Colonic mucosa (tissue), 4 donors: ENCODE data around the gene ACSM2B. TPM values are rescaled to one million over a fixed set of nuclear protein-coding genes. Genes with fewer than 3 reads are reported as not detected.
"Not testable (repeated sequence)": the region's sequence is repeated elsewhere in the genome, so short reads cannot be mapped to it uniquely, and the experiment has no call there.

Source experiments
- DNase-seq: peaks from one replicate; pipeline ENCODE4 v3.0.0-alpha.2; 2020
- H3K27ac ChIP-seq: fragments of 200-600 bp; one replicate; pipeline ENCODE4 v1.8.0; 2021
- H3K27me3 ChIP-seq: fragments of 200-600 bp; one replicate; pipeline ENCODE4 v1.8.0; 2021
- H3K36me3 ChIP-seq: fragments of 200-600 bp; one replicate; pipeline ENCODE4 v1.8.0; 2021
- H3K4me1 ChIP-seq: fragments of 200-600 bp; one replicate; pipeline ENCODE4 v1.8.0; 2021; ENCODE audit warnings: mild to moderate bottlenecking
- H3K4me3 ChIP-seq: fragments of 200-600 bp; one replicate; pipeline ENCODE4 v1.8.0; 2021
- H3K9ac ChIP-seq, 2 donors: one replicate each; pipeline ENCODE4 v1.7.0; 2013; ENCODE audit warnings: control low read depth in 2 of 2, low read depth in 2 of 2, low read length in 2 of 2
- H3K9me3 ChIP-seq: fragments of 200-600 bp; one replicate; pipeline ENCODE4 v1.8.0; 2021
- intact Hi-C: fragments of 100-400 bp; cut with DNase I; formaldehyde crosslinking; loops from one replicate; pipeline ENCODE4 v1.14.1; 2022
- total RNA-seq, 2 donors: library from RNA; stranded (reverse); fragmentation: NEBNext Ultra II Directional in 1 of 2; extraction: Animal tissue kit (Norgen Biotek cat#: 25700) in 1 of 2; gene quantifications; one replicate each; pipeline ENCODE4 v1.2.1, GENCODE V29; 2021
- TF ChIP-seq, protein P1 (sequence below): fragments of 200-600 bp; IDR thresholded peaks from one replicate; pipeline ENCODE4 v1.8.0; 2022; ENCODE audit warnings: antibody characterized with exemption, mild to moderate bottlenecking
- donor health status: healthy.
- donor health status: DM: no; HTN: no; CAD: no.
- donor health status: DM: no; HTN: no; CAD: no.

ACSM2B gene
- total RNA-seq, 2 donors from 2014 or later, result 0.22 TPM; not detected in 1

DNA sequence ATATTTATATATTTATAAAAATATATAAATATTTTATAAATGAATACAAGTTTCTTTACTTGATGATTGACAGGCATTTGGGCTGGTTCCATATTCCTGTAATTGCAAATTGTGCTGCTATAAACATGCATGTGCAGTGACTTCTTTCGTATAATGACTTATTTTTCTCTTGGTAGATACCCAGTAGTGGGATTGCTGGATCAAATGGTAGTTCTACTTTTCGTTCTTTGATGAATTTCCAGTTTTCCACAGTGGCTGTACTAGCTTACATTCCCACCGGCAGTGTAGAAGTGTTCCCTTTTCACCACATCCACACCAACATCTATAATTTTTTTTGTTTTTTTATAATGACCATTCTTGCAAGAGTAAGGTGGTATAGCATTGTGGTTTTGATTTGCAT, 7.8 kb downstream of the ACSM2B start:
- Histone ChIP-seq H3K27ac (no peak overlapping the region), H3K4me3 (no peak overlapping the region), H3K9me3 (no peaks in the 10 kb centered on the region), H3K27me3 (no peaks in the 10 kb centered on the region), H3K36me3 (no peaks in the 10 kb centered on the region), H3K9ac (no peak overlapping the region), H3K4me1 (no peaks in the 10 kb centered on the region)
- intact Hi-C loops, result no loop called here
- no peak for DNase-seq
- TF ChIP-seq, protein P1, sequence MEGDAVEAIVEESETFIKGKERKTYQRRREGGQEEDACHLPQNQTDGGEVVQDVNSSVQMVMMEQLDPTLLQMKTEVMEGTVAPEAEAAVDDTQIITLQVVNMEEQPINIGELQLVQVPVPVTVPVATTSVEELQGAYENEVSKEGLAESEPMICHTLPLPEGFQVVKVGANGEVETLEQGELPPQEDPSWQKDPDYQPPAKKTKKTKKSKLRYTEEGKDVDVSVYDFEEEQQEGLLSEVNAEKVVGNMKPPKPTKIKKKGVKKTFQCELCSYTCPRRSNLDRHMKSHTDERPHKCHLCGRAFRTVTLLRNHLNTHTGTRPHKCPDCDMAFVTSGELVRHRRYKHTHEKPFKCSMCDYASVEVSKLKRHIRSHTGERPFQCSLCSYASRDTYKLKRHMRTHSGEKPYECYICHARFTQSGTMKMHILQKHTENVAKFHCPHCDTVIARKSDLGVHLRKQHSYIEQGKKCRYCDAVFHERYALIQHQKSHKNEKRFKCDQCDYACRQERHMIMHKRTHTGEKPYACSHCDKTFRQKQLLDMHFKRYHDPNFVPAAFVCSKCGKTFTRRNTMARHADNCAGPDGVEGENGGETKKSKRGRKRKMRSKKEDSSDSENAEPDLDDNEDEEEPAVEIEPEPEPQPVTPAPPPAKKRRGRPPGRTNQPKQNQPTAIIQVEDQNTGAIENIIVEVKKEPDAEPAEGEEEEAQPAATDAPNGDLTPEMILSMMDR, result no peak

DNA sequence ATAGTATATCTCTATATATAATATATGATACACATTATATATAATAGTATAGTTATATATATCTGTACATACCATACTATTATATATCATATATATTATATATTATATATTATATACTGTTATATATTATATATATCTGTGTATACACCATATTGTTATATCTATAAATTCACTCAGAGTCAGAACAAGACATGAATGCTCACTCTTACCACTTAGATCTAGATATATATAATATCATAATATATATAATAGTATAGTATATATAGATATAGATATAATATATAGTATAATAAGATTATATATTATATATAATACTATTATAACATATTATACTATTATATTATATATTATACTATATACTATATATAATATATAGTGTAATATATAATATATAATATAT, 9.3 kb downstream of the ACSM2B start:
- TF ChIP-seq, protein P1, result no peak
- H3K36me3 ChIP-seq, result no peaks in the 10 kb centered on the region

DNA sequence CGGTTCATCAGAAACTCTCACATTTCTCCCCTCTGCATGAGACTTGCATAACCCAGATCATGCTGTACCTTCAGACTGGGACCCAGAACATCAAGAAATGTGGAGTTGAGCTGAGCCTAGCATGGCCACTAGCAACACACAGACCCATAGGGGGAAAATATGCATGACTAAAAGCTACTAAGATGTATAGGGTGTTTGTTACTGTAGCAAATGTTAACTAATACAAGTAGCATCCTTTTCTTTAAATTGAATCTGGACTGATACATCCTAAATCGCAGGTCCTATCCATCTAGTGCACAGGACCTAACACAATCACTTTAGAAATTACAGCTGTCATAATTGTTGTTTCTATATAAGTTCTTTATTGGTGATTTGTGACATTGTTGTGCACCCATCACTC, 10.8 kb downstream of the ACSM2B start:
- H3K9ac ChIP-seq, H3K4me1 ChIP-seq, intact Hi-C loops: not testable (repeated sequence)

More for the DNA sequence above, 9.3 kb downstream of the ACSM2B start:
- Histone ChIP-seq H3K4me3 (no peak overlapping the region), H3K9me3 (no peaks in the 10 kb centered on the region), H3K9ac (no peak overlapping the region), H3K4me1 (no peaks in the 10 kb centered on the region), H3K27me3 (no peaks in the 10 kb centered on the region), H3K27ac (no peak overlapping the region)
- DNase-seq, result no peak
- intact Hi-C loops, result no loop called here

DNA sequence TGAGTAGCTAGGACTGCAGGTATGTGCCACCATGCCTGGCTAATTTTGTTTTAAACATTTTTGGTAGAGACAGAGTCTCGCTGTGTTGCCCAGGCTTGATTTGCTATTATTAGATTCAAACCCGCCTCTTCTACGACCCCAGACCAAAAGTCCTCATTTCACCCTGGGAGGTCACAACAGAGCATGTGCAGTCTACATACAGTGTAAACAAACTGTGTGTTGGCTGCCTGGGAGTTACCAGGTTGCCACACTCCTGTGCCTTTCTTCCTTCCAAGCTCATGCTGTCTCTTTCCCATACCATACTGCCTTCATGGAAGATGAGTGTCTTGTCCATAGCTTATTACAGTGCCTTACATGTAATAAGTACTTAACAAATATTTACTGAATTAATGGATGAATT, 11.9 kb downstream of the ACSM2B start:
- H3K36me3 ChIP-seq, H3K27ac ChIP-seq, H3K4me1 ChIP-seq, H3K9ac ChIP-seq, H3K9me3 ChIP-seq, DNase-seq, H3K27me3 ChIP-seq, H3K4me3 ChIP-seq, intact Hi-C loops: not testable (repeated sequence)

More for the DNA sequence above, 10.8 kb downstream of the ACSM2B start:
- H3K36me3 ChIP-seq, H3K4me3 ChIP-seq, H3K9me3 ChIP-seq, DNase-seq, H3K27ac ChIP-seq, H3K27me3 ChIP-seq: not testable (repeated sequence)

DNA sequence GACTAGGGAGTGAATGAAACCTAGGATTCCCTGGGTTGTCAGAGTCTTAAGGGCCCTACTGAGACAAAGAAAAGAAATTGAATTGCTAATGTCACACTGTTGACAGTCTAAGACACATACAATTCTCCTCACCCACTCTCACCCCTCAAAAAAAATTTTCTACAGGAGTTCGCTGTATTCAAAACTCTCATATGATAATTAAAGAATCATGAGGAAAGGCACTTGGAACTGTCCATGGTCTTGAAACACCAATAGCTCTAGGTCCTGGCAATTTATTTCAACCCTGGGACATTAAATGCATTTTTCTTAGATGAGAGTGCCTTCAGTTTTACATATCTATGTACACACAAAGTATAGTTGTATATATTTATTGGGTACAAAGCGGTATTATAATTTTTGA, 20.5 kb downstream of the ACSM2B start:
- H3K4me1 ChIP-seq, DNase-seq, H3K36me3 ChIP-seq, H3K4me3 ChIP-seq, H3K27ac ChIP-seq, H3K27me3 ChIP-seq, H3K9ac ChIP-seq, intact Hi-C loops, H3K9me3 ChIP-seq: not testable (repeated sequence)

DNA sequence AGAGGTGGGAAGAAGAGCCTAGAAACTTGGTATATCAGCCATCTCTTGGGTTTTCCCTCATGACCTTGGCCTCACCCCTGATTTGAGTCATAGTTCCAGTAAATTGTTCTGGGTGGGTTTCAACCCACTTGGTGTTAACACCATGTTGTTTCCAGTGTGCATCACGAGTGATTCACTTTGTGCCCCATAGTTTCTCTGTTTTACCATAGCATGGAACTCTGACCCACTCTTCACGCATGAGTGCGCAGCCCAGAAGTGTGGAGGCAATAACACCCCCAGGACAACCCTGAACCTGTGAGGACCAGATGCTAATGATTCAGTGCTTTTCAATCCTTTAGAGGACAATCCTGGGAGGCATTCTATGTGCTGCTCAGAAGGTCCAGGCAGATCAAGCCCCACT, 21.5 kb downstream of the ACSM2B start:
- H3K27ac ChIP-seq, H3K4me3 ChIP-seq, H3K9me3 ChIP-seq, H3K9ac ChIP-seq, DNase-seq, H3K36me3 ChIP-seq, intact Hi-C loops, H3K27me3 ChIP-seq, H3K4me1 ChIP-seq: not testable (repeated sequence)

DNA sequence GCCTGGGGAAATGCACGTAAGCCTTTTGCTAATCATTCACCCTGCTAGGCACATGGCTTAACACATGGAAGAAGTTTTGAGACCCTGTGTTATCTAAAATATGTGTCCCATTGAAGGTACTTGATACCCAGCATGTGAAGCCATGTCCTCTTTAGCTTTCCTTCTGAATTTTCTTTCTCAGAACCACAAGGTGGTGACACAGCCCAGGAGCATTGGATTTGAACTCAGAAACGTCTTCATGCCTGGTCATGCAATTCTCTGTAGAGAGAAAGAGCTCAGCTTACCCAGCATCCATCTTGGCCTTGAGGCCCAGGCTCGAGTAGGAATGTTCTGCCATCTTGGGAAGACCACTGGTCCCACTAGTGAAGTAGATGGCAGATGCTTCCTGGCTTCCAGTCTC, 22.7 kb downstream of the ACSM2B start:
- H3K4me1 ChIP-seq, H3K9ac ChIP-seq, DNase-seq, H3K9me3 ChIP-seq, H3K4me3 ChIP-seq, H3K36me3 ChIP-seq, H3K27ac ChIP-seq, H3K27me3 ChIP-seq, intact Hi-C loops: not testable (repeated sequence)

DNA sequence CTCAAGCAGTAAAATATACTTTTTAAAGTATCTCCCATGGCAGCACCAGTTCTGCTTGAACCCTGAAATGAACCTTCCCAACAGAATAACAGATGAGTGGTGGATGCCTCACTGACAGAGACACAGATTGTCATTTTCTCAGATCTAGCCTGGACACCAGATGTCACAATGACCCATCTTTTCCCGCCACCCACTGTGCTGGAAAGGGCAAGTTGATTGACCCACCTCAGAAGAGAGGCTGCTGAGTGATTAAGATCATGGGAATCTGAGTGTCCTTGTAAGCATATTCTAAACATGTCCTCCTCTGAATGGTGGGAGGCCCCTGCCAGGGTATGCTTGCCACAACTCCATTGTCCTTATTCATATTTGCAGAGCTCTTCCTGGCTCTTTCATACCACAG, 29.2 kb downstream of the ACSM2B start:
- H3K4me1 ChIP-seq, H3K9me3 ChIP-seq, H3K27ac ChIP-seq, H3K4me3 ChIP-seq, DNase-seq, H3K36me3 ChIP-seq, H3K9ac ChIP-seq, H3K27me3 ChIP-seq, intact Hi-C loops: not testable (repeated sequence)

DNA sequence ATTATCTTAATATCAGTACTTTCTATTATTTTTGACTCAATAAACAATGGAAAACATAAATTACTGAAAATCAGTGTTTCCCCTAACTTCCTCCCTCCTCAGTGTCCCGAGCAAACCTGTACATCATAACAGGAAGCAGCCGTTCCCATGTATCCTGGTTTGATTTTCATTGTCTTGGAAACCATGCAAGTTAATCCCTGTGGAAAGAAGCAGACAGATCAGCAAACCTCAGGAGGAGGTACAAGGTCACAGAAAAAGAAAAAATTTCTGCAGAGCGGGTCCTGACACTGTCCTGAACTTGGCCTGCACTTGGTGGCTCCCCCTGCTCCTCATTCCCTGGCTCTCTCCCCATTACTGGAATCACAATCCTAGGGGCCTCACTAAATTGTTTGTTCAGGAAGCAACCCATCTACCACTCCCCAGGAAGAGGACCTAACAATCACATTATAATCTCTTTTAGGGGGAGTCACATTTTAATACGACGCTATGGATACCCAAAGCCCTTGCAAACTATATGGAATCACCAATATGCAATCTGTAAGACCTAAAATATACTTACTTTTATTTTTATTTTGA, 29.8 kb downstream of the ACSM2B start:
- H3K4me1 ChIP-seq, H3K36me3 ChIP-seq, intact Hi-C loops, H3K9ac ChIP-seq, H3K4me3 ChIP-seq, H3K27me3 ChIP-seq, H3K27ac ChIP-seq, H3K9me3 ChIP-seq, DNase-seq: not testable (repeated sequence)

DNA sequence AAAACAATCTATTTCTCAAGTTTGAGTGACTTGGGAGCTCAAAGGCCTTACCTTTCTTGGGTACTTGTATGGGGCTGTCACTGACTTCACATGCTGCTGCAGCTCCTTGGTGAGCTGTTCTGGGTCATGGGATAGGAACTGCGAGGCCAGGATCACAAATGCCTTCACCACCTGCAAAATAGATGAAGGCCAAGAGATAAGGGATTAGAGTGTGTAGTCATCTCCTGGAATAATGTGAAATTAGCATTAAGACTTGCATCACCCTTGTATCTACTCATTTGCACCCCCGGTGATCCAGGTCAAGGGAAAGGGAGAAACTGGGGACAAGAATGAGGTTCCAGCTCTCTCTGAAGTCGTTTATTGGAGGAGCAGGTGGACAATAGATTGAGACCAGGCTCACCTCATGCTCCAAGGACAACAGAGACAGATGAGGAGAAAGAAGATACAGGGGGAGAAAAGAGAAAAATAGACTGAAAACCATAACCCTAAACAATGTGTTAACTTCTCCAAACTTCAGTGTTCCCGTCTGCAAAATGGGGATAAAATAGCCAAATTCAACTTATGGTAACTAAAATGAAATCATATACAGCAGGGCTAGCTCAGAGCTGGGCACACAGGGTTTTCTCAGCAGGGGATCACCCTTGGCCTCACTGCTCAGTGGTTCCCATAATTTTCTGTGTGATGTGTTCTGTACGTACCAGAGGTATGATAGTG, 35.4 kb downstream of the ACSM2B start:
- DNase-seq, H3K4me1 ChIP-seq, H3K36me3 ChIP-seq, intact Hi-C loops, H3K27me3 ChIP-seq, H3K4me3 ChIP-seq, H3K9me3 ChIP-seq, H3K27ac ChIP-seq, H3K9ac ChIP-seq: not testable (repeated sequence)
